SK-N-SH treated with all-trans-retinoic acid at 6 μM for 48 hours (cell line): Measurements from ENCODE around the gene DTNBP1.

Experiments
- ATAC-seq: fragments of 200-7000 bp; cut with Tn5 transposase; 3 replicates; pipeline ENCODE4 v1.9.1; 2020; ENCODE audit warnings: mild to moderate bottlenecking, moderate library complexity
- ARNTL ChIP-seq: fragments of 450-650 bp; formaldehyde crosslinking; IDR thresholded peaks from 2 replicates; pipeline ENCODE4 v1.5.0; 2020; ENCODE audit warnings: low read depth, mild to moderate bottlenecking, moderate library complexity, borderline replicate concordance
- BACH2 ChIP-seq: fragments of 250-450 bp; sonication (Bioruptor Pico); IDR thresholded peaks from 2 replicates; pipeline ENCODE4 v1.9.0; 2021; ENCODE audit warnings: mild to moderate bottlenecking, borderline replicate concordance
- CSDC2 ChIP-seq: fragments of 250-450 bp; sonication (Bioruptor Pico); IDR thresholded peaks from 2 replicates; pipeline ENCODE4 v1.5.0; 2020; ENCODE audit warnings: mild to moderate bottlenecking, moderate library complexity
- CSRNP3 ChIP-seq: fragments of 250-450 bp; sonication (Bioruptor Pico); IDR thresholded peaks from 2 replicates; pipeline ENCODE4 v1.5.1; 2021; ENCODE audit warnings: mild to moderate bottlenecking, moderate library complexity
- ESRRG ChIP-seq: fragments of 250-450 bp; sonication (Bioruptor Pico); IDR thresholded peaks from 2 replicates; pipeline ENCODE4 v1.6.1; 2021; ENCODE audit warnings: mild to moderate bottlenecking
- GLIS3 ChIP-seq: fragments of 250-450 bp; sonication (Bioruptor Pico); IDR thresholded peaks from 2 replicates; pipeline ENCODE4 v1.5.0; 2020; ENCODE audit warnings: mild to moderate bottlenecking, moderate library complexity
- ISL1 ChIP-seq: fragments of 250-450 bp; sonication (Bioruptor Pico); IDR thresholded peaks from 2 replicates; pipeline ENCODE4 v2.1.2; 2022; ENCODE audit warnings: mild to moderate bottlenecking, moderate library complexity
- OSR1 ChIP-seq: fragments of 250-450 bp; sonication (Bioruptor Pico); IDR thresholded peaks from 2 replicates; pipeline ENCODE4 v1.8.0; 2022; ENCODE audit warnings: moderate library complexity, mild to moderate bottlenecking, inconsistent platforms
- PATZ1 ChIP-seq: fragments of 250-450 bp; sonication (Bioruptor Pico); IDR thresholded peaks from 2 replicates; pipeline ENCODE4 v1.8.0; 2020; ENCODE audit warnings: mild to moderate bottlenecking, moderate library complexity, borderline replicate concordance
- POU6F1 ChIP-seq: fragments of 250-450 bp; sonication (Bioruptor Pico); IDR thresholded peaks from 2 replicates; pipeline ENCODE4 v1.8.0; 2021; ENCODE audit warnings: low read depth, mild to moderate bottlenecking, moderate library complexity, borderline replicate concordance
- RARB ChIP-seq: fragments of 250-450 bp; sonication (Bioruptor Pico); IDR thresholded peaks from 2 replicates; pipeline ENCODE4 v1.8.0; 2021; ENCODE audit warnings: mild to moderate bottlenecking, moderate library complexity
- SNAI2 ChIP-seq: fragments of 250-450 bp; sonication (Bioruptor Pico); IDR thresholded peaks from 2 replicates; pipeline ENCODE4 v1.5.0; 2020; ENCODE audit warnings: mild to moderate bottlenecking, moderate library complexity
- TCF4 ChIP-seq: fragments of 250-450 bp; sonication (Bioruptor Pico); IDR thresholded peaks from 2 replicates; pipeline ENCODE4 v1.8.0; 2021; ENCODE audit warnings: mild to moderate bottlenecking, moderate library complexity, borderline replicate concordance
- TOX ChIP-seq: fragments of 250-450 bp; sonication (Bioruptor Pico); IDR thresholded peaks from 2 replicates; pipeline ENCODE4 v1.8.0; 2021; ENCODE audit warnings: mild to moderate bottlenecking, moderate library complexity, borderline replicate concordance
- TSHZ2 ChIP-seq: fragments of 250-450 bp; sonication (Bioruptor Pico); IDR thresholded peaks from 2 replicates; pipeline ENCODE4 v1.5.0; 2020; ENCODE audit warnings: mild to moderate bottlenecking, moderate library complexity
- ZC3H10 ChIP-seq: fragments of 250-450 bp; sonication (Bioruptor Pico); IDR thresholded peaks from 2 replicates; pipeline ENCODE4 v1.5.1; 2021; ENCODE audit warnings: mild to moderate bottlenecking, moderate library complexity
- ZFP3 ChIP-seq: fragments of 250-450 bp; sonication (Bioruptor Pico); IDR thresholded peaks from 2 replicates; pipeline ENCODE4 v1.5.0; 2020; ENCODE audit warnings: mild to moderate bottlenecking, moderate library complexity
- ZNF8 ChIP-seq: fragments of 450-650 bp; formaldehyde crosslinking; IDR thresholded peaks from 2 replicates; pipeline ENCODE4 v1.5.0; 2020; ENCODE audit warnings: mild to moderate bottlenecking, moderate library complexity
- TF ChIP-seq, protein P1 (sequence below): fragments of 250-450 bp; sonication (Bioruptor Pico); IDR thresholded peaks from 2 replicates; pipeline ENCODE4 v1.5.1; 2020; ENCODE audit warnings: low read depth, mild to moderate bottlenecking, moderate library complexity

The DTNBP1 gene

DNA sequence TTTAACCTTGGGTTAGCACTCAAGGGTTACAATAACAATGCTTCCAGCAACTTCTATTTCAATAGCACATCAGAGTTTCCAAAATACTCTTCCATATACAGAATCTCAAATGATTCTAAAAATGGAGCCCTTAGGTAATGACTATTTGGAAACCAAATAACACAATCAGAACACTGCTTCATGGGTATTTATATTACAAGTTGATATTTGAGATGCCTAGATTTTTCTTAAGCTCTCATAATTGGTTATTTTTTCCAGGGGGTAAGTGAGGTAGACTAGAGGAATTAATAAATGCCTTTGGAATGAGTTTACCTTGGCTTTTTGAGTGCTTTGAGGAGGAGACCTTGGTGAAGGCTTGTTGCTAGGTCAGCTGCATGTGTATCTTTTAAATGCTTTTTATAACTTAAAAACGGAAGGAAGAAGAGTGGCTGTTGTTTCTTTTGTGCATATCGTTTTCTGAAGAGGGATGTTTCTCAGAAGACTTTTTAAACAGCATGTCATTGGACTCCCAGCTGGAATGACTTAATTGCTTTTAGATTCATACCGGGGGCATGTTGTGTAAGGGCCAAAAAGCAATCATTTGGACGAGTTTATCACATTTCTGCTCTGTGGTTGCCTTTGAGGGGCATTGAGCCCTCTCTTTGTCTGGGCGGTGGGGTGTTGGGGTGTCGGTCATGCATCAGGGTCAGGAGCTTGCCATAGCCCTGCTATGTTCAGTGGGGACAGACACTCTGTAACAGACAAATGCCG lies 186.0 kb downstream of the DTNBP1 start:
- peak; percentile 49; the same call in 2 of the 3 replicates for ATAC-seq
- no peak for TF ChIP-seq ZNF8
- TF ChIP-seq TCF4 (CRISPR knock-in tag): no peak
- no peak for TF ChIP-seq CSDC2 (CRISPR knock-in tag)
- TF ChIP-seq, protein P1, sequence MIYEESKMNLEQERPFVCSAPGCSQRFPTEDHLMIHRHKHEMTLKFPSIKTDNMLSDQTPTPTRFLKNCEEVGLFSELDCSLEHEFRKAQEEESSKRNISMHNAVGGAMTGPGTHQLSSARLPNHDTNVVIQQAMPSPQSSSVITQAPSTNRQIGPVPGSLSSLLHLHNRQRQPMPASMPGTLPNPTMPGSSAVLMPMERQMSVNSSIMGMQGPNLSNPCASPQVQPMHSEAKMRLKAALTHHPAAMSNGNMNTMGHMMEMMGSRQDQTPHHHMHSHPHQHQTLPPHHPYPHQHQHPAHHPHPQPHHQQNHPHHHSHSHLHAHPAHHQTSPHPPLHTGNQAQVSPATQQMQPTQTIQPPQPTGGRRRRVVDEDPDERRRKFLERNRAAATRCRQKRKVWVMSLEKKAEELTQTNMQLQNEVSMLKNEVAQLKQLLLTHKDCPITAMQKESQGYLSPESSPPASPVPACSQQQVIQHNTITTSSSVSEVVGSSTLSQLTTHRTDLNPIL (CRISPR knock-in tag): no peak
- no peak for TF ChIP-seq BACH2 (CRISPR knock-in tag)
- TF ChIP-seq PATZ1 (CRISPR knock-in tag): no peak
- TF ChIP-seq SNAI2: no peak
- no peak for TF ChIP-seq ISL1
- no peak for TF ChIP-seq TOX (CRISPR knock-in tag)
- no peak for TF ChIP-seq GLIS3

- TF ChIP-seq PATZ1 (CRISPR knock-in tag): no peak
- TF ChIP-seq TSHZ2: no peak
- no peak for TF ChIP-seq OSR1 (CRISPR knock-in tag)
- TF ChIP-seq BACH2 (CRISPR knock-in tag): no peak
- TF ChIP-seq, protein P1 (CRISPR knock-in tag): no peak
- no peak for TF ChIP-seq CSRNP3
- no peak for ATAC-seq
These were observed 187.0 kb downstream of the DTNBP1 start for GRCh38 chr6:15475872-15476271.

GRCh38 chr6:15475261-15475660 lies 187.6 kb downstream of the DTNBP1 start:
- no peak for ATAC-seq
- no peak for TF ChIP-seq ESRRG (CRISPR knock-in tag)
- no peak for TF ChIP-seq BACH2 (CRISPR knock-in tag)
- TF ChIP-seq ZC3H10 (CRISPR knock-in tag): no peak
- no peak for TF ChIP-seq CSDC2 (CRISPR knock-in tag)
- no peak for TF ChIP-seq RARB
- TF ChIP-seq CSRNP3: no peak
- no peak for TF ChIP-seq ZFP3 (CRISPR knock-in tag)
- no peak for TF ChIP-seq ARNTL (CRISPR knock-in tag)
- no peak for TF ChIP-seq OSR1 (CRISPR knock-in tag)
- TF ChIP-seq, protein P1 (CRISPR knock-in tag): no peak
- no peak for TF ChIP-seq ISL1
- TF ChIP-seq POU6F1 (CRISPR knock-in tag): no peak
- TF ChIP-seq TCF4 (CRISPR knock-in tag): no peak
